Measurements from ENCODE around the gene SLC36A1. TPM values are rescaled to one million over a fixed set of nuclear protein-coding genes. Genes with fewer than 3 reads are reported as not detected.

SLC36A1 gene
- total RNA-seq, 1 experiment from 2014 or later, result 15.0 TPM

GRCh38 chr5:151476016-151476415, 28.6 kb downstream of the SLC36A1 start:
- H3K36me3 Mint-ChIP-seq (ENCODE audit: insufficient read depth in 1 of 3, low read depth in 3 of 3), result peaks cover 0 to 50% (median 14%) of the 10 kb centered on the region in 3 experiments; a peak in 5 of 7 replicates
- Histone ChIP-seq H4K91ac (ENCODE audit: insufficient read length, low read depth, low read length) (no peak overlapping the region), H2BK120ac (ENCODE audit: low read depth, low read length, poor library complexity, severe bottlenecking) (no peak overlapping the region), H2AK5ac (ENCODE audit: insufficient read length, low read length) (no peak overlapping the region), H2BK15ac (ENCODE audit: low read depth, low read length) (no peak overlapping the region), H4K20me1 (ENCODE audit: control insufficient read depth, insufficient read depth, insufficient read length) (no peaks in the 10 kb centered on the region), H2BK5ac (ENCODE audit: insufficient read length, low read length) (no peak overlapping the region), H3K14ac (ENCODE audit: insufficient read depth, low read length) (no peak overlapping the region), H3K27ac (ENCODE audit: insufficient read length, low read depth, low read length) (no peak overlapping the region), H3K23me2 (ENCODE audit: insufficient read length, low read depth, low read length, poor library complexity, severe bottlenecking) (no peaks in the 10 kb centered on the region), H3T11ph (ENCODE audit: low read length) (no peak overlapping the region), H3K4me1 (ENCODE audit: insufficient read depth, low read length) (no peaks in the 10 kb centered on the region; the same call in 1 of the 2 replicates), H2BK20ac (ENCODE audit: low read depth, low read length, poor library complexity, severe bottlenecking) (no peak overlapping the region), H3K27me3 (ENCODE audit: insufficient read depth, low read length) (no peaks in the 10 kb centered on the region), H3K4ac (ENCODE audit: low read depth, low read length) (no peak overlapping the region), H2AFZ (ENCODE audit: low read length) (no peak overlapping the region), H4K5ac (ENCODE audit: insufficient read length, low read depth, low read length) (no peak overlapping the region), H3K18ac (ENCODE audit: insufficient read length, low read depth, low read length) (no peak overlapping the region), H3K4me2 (ENCODE audit: insufficient read depth, insufficient read length, low read length) (no peak overlapping the region), H3K56ac (ENCODE audit: insufficient read length, low read depth, low read length) (no peak overlapping the region), H3K23ac (ENCODE audit: insufficient read length, low read depth, low read length) (no peak overlapping the region), H3K79me2 (ENCODE audit: insufficient read depth, low read length) (no peaks in the 10 kb centered on the region), H3K9me3 (ENCODE audit: control insufficient read depth, low read depth, low read length) (no peaks in the 10 kb centered on the region), H3K9ac (ENCODE audit: extremely low read depth, insufficient read length, low read length) (no peak overlapping the region), H4K8ac (replicated peaks; ENCODE audit: insufficient read length, low read depth, low read length) (no peak overlapping the region), H3K79me1 (ENCODE audit: insufficient read depth, low read depth, low read length, poor library complexity, severe bottlenecking) (no peaks in the 10 kb centered on the region), H2BK12ac (ENCODE audit: insufficient read length, low read depth, low read length) (no peak overlapping the region)
- TF ChIP-seq, protein P1, sequence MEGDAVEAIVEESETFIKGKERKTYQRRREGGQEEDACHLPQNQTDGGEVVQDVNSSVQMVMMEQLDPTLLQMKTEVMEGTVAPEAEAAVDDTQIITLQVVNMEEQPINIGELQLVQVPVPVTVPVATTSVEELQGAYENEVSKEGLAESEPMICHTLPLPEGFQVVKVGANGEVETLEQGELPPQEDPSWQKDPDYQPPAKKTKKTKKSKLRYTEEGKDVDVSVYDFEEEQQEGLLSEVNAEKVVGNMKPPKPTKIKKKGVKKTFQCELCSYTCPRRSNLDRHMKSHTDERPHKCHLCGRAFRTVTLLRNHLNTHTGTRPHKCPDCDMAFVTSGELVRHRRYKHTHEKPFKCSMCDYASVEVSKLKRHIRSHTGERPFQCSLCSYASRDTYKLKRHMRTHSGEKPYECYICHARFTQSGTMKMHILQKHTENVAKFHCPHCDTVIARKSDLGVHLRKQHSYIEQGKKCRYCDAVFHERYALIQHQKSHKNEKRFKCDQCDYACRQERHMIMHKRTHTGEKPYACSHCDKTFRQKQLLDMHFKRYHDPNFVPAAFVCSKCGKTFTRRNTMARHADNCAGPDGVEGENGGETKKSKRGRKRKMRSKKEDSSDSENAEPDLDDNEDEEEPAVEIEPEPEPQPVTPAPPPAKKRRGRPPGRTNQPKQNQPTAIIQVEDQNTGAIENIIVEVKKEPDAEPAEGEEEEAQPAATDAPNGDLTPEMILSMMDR (conservative IDR thresholded peaks at IDR 0.05), result no peak
- peak overlapping the region in 1 of 3 experiments; percentile 78; a peak in 2 of 7 replicates for H3K27ac Mint-ChIP-seq
- no CpG with 5 or more reads among the region's 3 CpGs for WGBS (ENCODE audit: extremely low coverage, insufficient read length, low lambda C conversion rate)
- H3K9me3 Mint-ChIP-seq, result no peaks in the 10 kb centered on the region
- DNase-seq, result no peak
- no peaks in the 10 kb centered on the region for H3K27me3 Mint-ChIP-seq (ENCODE audit: low read depth)
- H3K4me3 Mint-ChIP-seq, result no peak overlapping the region
- H3K4me1 Mint-ChIP-seq, result peaks cover 9% of the 10 kb centered on the region in 2 experiments

Measured in H9 (cell line).